OCI-LY7 (cell line): Measurements from ENCODE around the gene PARVG.

Source experiments
- EZH2phosphoT487 ChIP-seq: fragments of 200-600 bp; sonication (generic); IDR thresholded peaks from 2 replicates; pipeline ENCODE4 v1.6.1; 2018; ENCODE audit warnings: low read depth, borderline replicate concordance, mild to moderate bottlenecking, mixed run types, antibody characterized with exemption, low read length, moderate library complexity, mixed read lengths
- TF ChIP-seq, protein P1 (sequence below): fragments of 200-600 bp; sonication (generic); conservative IDR thresholded peaks from 2 replicates; pipeline ENCODE4 v1.5.1; 2014; ENCODE audit warnings: mild to moderate bottlenecking, antibody characterized with exemption, low read length, moderate library complexity, mixed read lengths

DNA sequence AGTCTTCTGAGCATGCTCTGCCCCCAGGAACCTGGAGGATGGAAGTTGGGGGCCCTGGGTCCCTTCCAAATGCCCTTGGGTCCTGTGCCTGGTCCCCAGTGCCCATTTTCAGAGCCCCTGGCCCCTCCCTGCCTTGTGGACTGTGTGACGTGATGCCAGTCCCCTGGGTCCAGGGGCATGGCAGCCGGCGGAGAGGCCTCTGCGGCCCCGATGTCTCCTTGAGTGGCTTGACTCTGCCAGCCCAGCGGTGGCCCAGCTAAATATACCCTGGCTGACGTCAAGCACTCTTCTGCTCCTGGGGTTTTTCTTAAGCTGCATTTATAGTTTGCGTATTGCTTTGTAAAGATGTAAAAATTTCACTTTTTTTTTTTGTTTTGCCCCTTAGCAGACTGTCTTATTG lies 35.2 kb upstream of the PARVG start:
- no peak for TF ChIP-seq EZH2phosphoT487
- TF ChIP-seq, protein P1, sequence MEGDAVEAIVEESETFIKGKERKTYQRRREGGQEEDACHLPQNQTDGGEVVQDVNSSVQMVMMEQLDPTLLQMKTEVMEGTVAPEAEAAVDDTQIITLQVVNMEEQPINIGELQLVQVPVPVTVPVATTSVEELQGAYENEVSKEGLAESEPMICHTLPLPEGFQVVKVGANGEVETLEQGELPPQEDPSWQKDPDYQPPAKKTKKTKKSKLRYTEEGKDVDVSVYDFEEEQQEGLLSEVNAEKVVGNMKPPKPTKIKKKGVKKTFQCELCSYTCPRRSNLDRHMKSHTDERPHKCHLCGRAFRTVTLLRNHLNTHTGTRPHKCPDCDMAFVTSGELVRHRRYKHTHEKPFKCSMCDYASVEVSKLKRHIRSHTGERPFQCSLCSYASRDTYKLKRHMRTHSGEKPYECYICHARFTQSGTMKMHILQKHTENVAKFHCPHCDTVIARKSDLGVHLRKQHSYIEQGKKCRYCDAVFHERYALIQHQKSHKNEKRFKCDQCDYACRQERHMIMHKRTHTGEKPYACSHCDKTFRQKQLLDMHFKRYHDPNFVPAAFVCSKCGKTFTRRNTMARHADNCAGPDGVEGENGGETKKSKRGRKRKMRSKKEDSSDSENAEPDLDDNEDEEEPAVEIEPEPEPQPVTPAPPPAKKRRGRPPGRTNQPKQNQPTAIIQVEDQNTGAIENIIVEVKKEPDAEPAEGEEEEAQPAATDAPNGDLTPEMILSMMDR = no peak
